Measurements from ENCODE around the gene GRIA2. TPM values are rescaled to one million over a fixed set of nuclear protein-coding genes. Genes with fewer than 3 reads are reported as not detected.

GRIA2 gene
- polyA plus RNA-seq, 2 donors = 0.01 to 0.14 TPM

DNA sequence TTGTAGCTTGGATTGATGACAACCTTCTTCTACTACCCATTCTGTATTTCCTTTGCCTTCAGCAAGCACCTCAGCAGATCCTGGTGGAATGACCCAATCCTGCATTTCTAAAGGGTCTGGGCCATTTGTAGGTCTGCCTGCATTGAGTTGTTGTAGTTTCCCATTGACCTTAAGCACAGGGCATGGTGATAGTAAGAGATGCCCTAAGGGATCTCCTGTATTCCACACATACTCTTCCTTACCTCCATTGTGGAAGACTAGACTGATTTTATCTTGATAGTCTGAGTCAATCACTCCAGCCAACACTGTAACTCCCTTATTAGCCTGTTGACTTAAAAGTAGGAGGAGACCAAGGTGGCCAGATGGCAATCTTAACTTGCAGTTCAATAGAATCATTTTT is 184.5 kb downstream of the GRIA2 start:
- no peak overlapping the region for H3K27ac ChIP-seq (ENCODE audit: low read depth in 2 of 2, low read length in 1 of 2)
- peaks cover 0 to 4% of the 10 kb centered on the region in 2 donors for H3K9me3 ChIP-seq (ENCODE audit: control insufficient read depth in 2 of 2, insufficient read depth in 1 of 2, low read depth in 1 of 2, low read length in 1 of 2)
- no peaks in the 10 kb centered on the region for H3K4me1 ChIP-seq (ENCODE audit: control insufficient read depth in 2 of 2, insufficient read depth in 2 of 2, low read length in 1 of 2)
- H3K4me3 ChIP-seq (ENCODE audit: low read depth in 1 of 2, low read length in 2 of 2) = no peak overlapping the region
- no peaks in the 10 kb centered on the region for H3K27me3 ChIP-seq (ENCODE audit: control insufficient read depth in 1 of 2, insufficient read depth in 2 of 2, low read length in 2 of 2)
- no peaks in the 10 kb centered on the region for H3K36me3 ChIP-seq (ENCODE audit: control insufficient read depth in 2 of 2, insufficient read depth in 2 of 2, low read length in 1 of 2)

Other genes with a start within 250 kb of the GRIA2 start
- 1 to 10 TPM in 1 of 2 donors, under 1 TPM in 1; 0.98 to 2.4 TPM for gene PDGFC, start 248.9 kb upstream of the GRIA2 start, polyA plus RNA-seq
- gene GLRB, start 144.6 kb upstream of the GRIA2 start, polyA plus RNA-seq = under 1 TPM; 0.08 to 0.14 TPM